GM19238 (cell line): ENCODE results near the gene ITGA3.

Experiments used
- DNase-seq: peaks from one replicate; pipeline ENCODE4 v3.0.0; 2011; ENCODE audit warnings: low spot score; ENCODE audit not compliant: insufficient read length

ITGA3 gene

GRCh38 chr17:50091918-50092285, 36.0 kb downstream of the ITGA3 start:
- no peak for DNase-seq

GRCh38 chr17:50093246-50093645, 37.3 kb downstream of the ITGA3 start:
- no peak for DNase-seq

GRCh38 chr17:50093807-50094206, 37.9 kb downstream of the ITGA3 start:
- DNase-seq = no peak

GRCh38 chr17:50094243-50094752, 38.4 kb downstream of the ITGA3 start:
- DNase-seq = peak; percentile 81

- peak; percentile 98 for DNase-seq
Observed at GRCh38 chr17:50094753-50095619, 39.1 kb downstream of the ITGA3 start, which contains the start of gene PDK2. PDK2 (plus strand) TSS chr17:50095351; CDS start chr17:50095436, 85 bp downstream.

- DNase-seq = no peak
Observed at GRCh38 chr17:50095626-50096037, 39.7 kb downstream of the ITGA3 start.

- DNase-seq = no peak
Observed at GRCh38 chr17:50096092-50096491, 40.2 kb downstream of the ITGA3 start.

GRCh38 chr17:50096758-50097157, 40.8 kb downstream of the ITGA3 start:
- no peak for DNase-seq

GRCh38 chr17:50097455-50097854, 41.5 kb downstream of the ITGA3 start:
- DNase-seq = no peak

- no peak for DNase-seq
Observed at GRCh38 chr17:50097926-50098325, 42.0 kb downstream of the ITGA3 start.

- DNase-seq = no peak
Observed at GRCh38 chr17:50098583-50098982, 42.7 kb downstream of the ITGA3 start.

- no peak for DNase-seq
Observed at GRCh38 chr17:50099003-50099402, 43.1 kb downstream of the ITGA3 start.

- DNase-seq = no peak
Observed at GRCh38 chr17:50100480-50100883, 44.6 kb downstream of the ITGA3 start.

GRCh38 chr17:50100921-50101345, 45.0 kb downstream of the ITGA3 start:
- DNase-seq = no peak

GRCh38 chr17:50101346-50102163, 45.6 kb downstream of the ITGA3 start:
- no peak for DNase-seq

GRCh38 chr17:50102164-50102991, 46.5 kb downstream of the ITGA3 start:
- no peak for DNase-seq

- DNase-seq = no peak
Observed at GRCh38 chr17:50103252-50103651, 47.3 kb downstream of the ITGA3 start.

GRCh38 chr17:50103941-50104340, 48.0 kb downstream of the ITGA3 start:
- no peak for DNase-seq

GRCh38 chr17:50105811-50106210, 49.9 kb downstream of the ITGA3 start:
- no peak for DNase-seq

GRCh38 chr17:50106393-50107131, 50.7 kb downstream of the ITGA3 start:
- no peak for DNase-seq
